Measurements from ENCODE around the gene ATXN7L1.

- TF ChIP-seq, protein P1, sequence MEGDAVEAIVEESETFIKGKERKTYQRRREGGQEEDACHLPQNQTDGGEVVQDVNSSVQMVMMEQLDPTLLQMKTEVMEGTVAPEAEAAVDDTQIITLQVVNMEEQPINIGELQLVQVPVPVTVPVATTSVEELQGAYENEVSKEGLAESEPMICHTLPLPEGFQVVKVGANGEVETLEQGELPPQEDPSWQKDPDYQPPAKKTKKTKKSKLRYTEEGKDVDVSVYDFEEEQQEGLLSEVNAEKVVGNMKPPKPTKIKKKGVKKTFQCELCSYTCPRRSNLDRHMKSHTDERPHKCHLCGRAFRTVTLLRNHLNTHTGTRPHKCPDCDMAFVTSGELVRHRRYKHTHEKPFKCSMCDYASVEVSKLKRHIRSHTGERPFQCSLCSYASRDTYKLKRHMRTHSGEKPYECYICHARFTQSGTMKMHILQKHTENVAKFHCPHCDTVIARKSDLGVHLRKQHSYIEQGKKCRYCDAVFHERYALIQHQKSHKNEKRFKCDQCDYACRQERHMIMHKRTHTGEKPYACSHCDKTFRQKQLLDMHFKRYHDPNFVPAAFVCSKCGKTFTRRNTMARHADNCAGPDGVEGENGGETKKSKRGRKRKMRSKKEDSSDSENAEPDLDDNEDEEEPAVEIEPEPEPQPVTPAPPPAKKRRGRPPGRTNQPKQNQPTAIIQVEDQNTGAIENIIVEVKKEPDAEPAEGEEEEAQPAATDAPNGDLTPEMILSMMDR (IDR thresholded peaks at IDR 0.05), result no peak
- TF ChIP-seq POLR2A (IDR thresholded peaks at IDR 0.05), result no peak
Observed at GRCh38 chr7:105651798-105652197, 224.6 kb downstream of the ATXN7L1 start.

Measured in Peyer's patch (tissue), 4 donors.